D341Med (cell line): Measurements from ENCODE around the gene AP2B1.

Experiments used
- DNase-seq: peaks from one replicate; pipeline ENCODE4 v3.0.0; 2012; ENCODE audit warnings: low spot score

The AP2B1 gene

DNA sequence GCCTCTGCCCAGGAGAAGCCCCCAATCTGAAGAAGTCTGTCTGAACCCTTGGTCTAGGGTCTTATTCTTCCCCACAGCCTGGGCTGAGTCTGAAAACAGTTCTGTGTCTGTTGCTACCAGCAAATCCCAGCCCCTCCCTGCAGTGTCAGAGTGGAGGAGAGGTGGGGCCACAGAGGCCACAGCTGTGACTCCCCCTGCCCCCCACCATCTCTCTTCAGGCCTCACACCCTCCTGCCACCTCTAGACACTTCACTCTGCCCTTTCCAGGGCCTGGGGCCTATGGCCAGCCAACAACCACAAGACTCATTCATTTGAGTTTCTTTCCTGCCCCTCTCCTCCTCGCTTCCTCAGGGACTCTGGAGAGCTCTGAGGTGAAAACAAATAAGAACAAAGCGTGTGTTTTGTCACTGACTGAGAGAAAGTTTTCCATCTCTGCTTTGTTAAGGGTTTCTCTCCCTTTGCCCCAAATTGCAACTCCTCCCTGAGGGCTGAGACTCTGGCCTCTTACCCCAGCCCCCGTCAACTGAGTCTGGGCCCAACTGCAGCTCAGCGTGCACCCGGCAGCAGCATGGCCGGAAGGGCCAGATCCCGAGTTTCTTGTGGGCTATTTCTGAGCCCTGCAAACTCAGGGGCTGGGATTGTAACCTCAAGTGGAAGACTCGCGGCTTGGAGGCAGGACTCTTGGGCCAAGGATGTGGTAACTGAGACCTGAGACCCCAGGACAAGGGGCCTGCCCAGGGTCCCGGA lies 186.7 kb downstream of the AP2B1 start:
- DNase-seq: no peak

DNA sequence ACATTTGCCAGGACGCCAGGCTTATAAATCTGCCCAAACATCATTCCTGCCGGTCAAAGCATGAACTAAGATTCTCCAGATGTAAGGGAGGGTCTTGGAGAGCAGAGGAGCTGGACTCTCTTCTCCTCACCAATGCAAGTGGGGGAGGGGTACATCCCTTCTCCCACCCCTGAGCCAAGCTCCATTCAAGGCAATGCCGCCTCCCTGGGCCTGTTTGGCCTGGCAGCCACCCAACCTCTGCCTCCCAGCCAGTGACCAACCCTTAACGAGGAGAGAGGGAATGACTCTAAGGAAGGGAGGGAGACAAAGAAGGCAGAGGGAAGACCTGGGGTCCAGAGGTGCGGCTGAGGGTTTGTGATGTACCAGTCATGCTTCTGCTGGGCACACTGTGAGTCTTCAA lies 187.4 kb downstream of the AP2B1 start:
- no peak for DNase-seq

- no peak for DNase-seq
Measured at GRCh38 chr17:35775039-35775438, 187.9 kb downstream of the AP2B1 start.

GRCh38 chr17:35775583-35775982 lies 188.5 kb downstream of the AP2B1 start:
- no peak for DNase-seq
